LoVo (cell line): ENCODE results near the gene B3GAT1.

Experiments used
- DNase-seq: peaks from one replicate; pipeline ENCODE4 v3.0.0-alpha.2; 2016; ENCODE audit warnings: low spot score

Gene B3GAT1

GRCh38 chr11:134371436-134372185 lies 40.4 kb downstream of the B3GAT1 start:
- no peak for DNase-seq

DNA sequence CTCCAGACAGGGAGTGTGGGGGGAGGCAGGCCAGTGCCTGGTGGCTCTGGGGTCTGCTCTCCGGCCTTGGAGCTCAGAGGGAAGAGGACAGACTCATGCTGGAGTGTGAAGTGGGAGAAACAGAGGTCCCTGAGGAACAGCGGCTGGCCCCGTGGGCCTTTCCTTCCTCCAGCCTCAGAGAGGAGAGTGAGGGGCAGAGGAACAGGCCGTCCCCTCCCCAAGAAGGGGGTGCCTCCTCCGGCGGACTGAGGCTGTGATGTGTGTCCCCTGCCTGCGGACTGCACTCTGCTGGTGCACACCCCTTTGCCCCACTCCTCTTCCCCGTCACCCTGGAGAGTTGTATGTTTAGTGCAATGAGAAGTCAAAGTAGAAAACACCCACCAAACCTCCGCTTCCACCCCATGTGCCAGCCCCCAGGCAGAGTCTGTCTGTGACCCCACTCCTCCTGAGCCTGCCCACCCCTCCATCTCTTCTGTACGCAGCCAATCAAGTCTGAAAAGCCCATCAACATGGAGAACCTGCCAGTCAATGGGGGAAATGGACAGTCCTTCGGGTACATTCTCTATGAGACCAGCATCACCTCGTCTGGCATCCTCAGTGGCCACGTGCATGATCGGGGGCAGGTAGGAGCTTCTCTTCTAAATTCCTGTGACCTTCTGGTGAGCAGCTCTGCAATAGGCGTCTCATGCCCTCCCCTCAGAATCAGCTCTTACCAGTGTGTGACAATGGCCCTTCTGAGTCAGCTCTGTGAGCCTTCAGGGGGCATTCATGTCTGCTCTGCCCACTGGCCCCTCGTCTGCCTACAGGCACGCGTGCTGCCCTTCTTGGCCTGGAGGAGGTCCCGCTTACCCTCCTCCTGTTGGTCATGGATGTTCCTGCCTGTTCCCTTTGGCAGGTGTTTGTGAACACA lies 41.3 kb downstream of the B3GAT1 start:
- DNase-seq: no peak

DNA sequence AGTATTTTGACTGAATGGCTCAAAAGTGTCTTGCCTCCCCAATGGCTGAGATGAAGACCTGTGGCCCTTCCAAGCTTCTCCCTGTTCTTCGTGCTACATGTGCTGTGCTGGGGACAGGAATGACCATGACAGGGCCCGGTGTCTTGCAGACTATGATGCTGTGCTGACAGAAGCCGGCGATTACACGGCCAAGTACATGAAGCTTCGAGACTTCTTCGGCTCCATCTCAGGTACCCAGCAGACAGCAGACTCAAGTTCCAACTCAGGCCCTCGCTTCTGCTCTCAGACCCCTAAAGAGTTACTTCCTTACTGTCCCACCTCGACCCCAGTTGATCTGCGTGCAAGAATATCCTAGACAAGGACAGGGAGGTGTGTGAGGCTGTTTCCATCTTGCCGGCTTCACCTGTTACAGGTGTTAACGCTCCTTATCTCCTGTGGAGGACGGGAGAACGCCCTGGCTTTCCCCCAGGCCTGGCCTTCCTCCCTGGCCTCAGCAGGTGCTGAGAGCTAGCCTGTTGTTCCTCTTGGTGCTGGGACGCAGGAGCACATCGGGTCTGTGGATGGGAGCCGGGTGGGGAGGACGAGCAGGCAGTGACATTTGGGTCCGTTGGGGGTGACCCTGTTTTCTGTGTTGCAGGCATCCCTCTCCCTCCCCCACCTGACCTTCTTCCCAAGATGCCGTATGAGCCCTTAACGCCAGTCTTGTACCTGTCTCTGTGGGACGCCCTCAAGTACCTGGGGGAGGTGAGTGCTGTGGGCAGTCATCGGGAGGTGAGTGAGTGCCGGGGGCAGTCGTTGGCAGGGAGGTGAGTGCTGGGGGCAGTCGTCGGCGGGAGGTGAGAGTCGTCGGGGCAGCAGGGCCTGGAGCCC lies 42.2 kb downstream of the B3GAT1 start:
- no peak for DNase-seq

GRCh38 chr11:134367781-134368180 lies 44.3 kb downstream of the B3GAT1 start:
- no peak for DNase-seq

DNA sequence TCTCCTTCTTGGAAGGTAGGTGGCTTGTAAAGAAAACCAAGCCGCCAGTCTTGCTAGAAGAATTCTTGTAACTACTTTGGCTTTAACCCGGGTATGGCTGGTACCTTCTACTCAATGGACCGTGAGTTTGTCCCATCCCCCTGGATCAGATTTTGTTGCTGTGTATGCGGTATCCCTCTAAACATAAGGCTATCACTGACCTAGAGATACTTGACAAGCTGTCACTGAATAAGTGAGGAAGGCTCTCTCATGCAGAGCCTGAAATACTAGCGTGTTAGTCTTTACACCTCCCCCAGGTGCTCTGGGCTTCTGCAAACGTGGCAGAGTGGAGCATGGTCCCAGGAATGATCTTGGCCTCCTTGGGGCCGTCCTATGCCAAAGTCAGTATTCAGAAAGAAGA lies 45.8 kb downstream of the B3GAT1 start:
- no peak for DNase-seq

DNA sequence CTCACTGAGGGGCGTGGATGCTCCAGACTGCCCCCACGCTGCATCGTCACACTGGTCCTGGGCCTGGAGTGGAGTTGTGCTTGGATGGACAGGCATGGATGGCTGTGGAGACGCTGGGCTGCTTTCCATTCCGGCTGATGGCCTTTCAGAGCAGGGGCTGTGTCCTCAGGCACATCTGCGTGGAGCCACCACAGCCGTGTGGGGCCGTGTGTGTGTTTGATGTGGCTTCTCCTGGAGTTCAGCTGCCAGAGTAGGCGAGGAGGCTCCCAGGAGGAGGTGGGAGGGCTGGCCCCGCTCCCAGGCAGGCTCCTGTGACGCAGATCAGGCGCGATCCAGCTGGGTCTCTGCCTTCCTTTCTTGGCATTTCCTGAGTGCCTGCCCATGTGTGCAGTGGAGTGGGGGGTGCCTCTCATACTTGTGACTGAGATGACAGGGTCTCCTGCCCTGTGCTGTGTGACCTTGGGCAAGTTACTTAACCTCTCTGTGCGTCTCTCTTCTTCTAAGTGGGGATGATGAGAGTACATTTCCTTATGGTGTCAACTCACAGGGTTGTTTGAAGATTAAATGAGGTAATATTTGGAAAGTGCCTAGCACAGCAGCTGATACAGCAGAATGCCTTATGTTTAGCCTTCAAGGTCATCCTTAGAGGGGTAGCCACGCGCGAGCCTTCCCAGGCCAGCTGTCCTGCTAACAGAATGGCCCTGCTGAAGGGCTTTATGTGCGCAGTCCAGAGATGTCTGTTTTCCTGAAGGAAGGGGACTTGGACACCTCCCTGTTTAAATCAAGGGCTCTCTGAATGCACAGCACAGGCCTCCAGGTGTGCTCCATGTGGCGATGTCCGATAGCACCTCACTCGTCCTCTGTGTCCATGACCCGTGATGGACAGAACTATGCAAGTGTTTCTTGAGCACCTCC lies 46.8 kb downstream of the B3GAT1 start:
- no peak for DNase-seq

DNA sequence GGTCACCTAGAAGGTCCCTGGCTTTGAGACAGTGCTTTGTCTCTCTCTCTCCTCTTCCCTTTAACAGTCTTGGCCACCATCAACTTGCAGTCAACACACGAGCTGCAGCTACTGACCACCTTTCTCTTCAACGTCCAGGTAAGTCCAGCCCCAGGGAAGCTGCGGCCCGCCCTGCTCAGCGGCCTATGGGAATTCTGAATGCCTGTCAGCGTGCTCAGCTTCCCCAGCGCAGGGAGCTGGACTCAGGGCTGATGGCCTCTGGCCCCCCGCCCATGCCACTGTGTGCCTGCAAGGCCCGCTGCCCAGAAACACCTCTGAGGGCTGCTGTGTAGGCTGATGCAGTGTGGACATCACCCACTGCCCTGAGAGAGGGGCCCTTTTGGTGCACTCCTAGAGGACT lies 47.8 kb downstream of the B3GAT1 start:
- no peak for DNase-seq

- DNase-seq: no peak
Measured at GRCh38 chr11:134363592-134363991, 48.5 kb downstream of the B3GAT1 start.

GRCh38 chr11:134363161-134363560 lies 48.9 kb downstream of the B3GAT1 start:
- no peak for DNase-seq

GRCh38 chr11:134362192-134362901 lies 49.7 kb downstream of the B3GAT1 start:
- no peak for DNase-seq

- DNase-seq: no peak
Measured at GRCh38 chr11:134361661-134362060, 50.4 kb downstream of the B3GAT1 start.

- no peak for DNase-seq
Measured at GRCh38 chr11:134360050-134360835, 51.8 kb downstream of the B3GAT1 start.

DNA sequence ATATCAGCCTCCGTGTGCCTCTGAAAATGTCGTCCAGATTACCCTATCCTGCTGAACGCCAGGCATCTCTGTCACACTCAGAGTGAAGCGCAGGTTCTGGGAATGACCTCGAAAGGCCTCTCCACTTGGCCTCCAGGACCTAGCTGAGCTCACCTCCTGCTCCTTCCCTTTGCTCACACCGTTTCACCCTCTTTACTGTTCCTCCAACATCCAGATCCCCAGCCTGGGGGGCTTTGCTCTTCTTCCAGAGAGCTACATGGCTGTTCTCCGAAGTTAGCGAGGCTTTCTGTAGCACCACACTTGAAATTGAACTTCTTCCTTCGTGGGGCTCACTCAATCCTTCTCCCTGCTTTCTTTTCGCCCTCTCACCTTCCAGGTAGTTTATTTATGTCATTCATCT lies 52.4 kb downstream of the B3GAT1 start:
- DNase-seq: no peak

DNA sequence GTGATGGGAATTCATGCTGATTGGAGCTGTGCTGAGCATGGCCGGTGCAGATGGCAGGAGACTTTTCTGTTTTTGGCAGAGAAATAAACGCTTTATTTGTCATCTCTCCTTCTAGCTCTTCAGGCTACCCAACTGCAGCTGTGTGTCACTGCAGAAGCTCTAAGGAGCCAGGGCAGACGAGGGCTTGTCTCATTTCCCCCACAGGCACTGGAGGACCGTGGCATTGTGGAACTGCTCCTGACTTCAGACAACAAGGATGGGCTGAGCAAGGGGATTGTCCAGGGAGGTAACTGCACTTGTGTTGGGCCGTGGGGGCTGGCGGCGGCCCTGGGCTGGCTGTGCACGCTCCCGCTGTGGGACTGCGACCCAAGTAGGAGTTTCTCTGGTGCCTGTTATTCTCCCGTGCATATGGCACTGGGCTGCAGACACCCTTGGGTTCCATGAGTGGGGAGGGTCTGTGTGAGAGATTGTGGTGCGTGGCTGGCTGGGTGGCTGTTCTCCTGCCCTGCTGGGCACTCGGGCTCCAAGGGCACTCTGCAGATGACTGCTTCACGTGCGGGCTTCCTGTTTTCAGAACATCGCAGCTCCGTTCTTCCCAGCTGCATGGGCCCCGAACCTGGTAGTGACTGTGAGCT lies 53.1 kb downstream of the B3GAT1 start:
- DNase-seq: no peak

DNA sequence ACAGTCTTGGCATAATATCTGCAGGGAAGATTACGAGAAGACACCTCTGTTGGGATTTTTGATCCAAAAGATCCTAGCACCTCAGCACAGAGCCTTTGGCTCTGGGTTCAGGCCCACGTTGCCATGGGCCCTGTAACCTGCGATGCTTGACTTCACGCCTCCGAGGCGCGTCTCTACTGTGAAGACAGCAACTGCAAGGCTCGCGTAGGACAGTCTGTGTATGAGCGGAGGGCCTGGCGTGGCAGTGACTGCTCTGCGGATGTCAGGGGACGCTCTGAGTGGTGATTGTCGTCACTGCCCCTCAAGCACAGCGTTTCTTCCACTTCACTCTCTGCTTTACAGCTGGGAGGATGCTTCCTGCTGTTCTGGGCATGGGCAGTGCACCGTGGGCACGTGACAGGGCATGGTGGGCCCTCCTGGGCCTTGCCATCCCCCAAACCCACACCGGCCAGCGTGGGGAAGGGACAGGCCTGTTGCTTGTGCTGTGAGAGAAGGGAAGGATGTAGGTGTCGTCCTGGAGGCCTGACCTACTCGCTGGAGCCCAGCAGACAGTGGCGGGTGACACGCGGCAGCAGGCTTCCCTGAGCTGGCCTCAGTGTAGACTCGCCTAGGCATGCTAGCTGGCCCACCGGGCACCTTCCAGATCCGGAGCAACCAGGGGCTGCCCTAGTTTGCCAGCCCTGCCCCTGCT lies 53.7 kb downstream of the B3GAT1 start:
- DNase-seq: no peak

- DNase-seq: no peak
Measured at GRCh38 chr11:134357545-134357839, 54.5 kb downstream of the B3GAT1 start.

DNA sequence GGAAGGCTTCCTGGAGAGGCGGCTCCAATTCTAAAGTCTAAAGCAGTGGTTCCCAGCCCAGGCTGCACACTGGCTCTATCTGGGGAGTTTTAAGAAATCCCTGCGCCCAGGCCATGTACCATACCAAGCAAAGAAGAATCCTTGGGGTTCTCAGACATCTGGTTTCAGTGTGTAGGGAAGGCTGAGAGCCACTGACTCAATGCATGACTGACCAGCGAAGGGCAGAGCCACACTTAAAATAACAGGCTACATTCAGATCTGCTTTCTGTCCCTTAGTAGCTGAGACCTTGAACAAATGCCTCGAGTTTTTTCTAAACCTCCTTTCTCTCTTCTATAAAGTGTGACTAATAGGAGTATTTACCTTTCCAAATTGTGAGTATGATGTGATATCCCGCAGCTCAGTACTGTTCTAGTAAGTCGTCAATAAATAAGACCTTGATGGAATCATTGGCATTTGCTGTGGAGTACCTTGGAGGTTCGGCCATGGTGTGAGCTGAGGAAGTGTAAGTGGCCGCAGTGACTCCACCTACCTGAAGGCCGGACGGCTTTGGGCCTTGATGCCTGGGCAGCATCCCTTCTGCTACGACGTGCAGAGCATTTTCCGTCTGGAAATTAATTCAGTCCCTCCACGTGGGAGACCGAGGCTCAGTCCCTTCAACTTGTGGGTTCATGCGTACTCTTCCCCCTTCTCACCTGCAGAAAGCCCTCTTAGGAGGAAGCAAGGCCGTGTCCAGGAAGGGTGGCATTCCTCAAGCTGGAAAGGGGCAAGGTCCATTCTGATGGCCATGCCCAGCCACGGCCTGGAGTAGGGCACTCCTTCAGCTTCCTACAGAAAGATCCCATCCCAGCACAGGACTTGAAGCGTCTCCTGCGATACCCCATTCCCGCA lies 55.1 kb downstream of the B3GAT1 start:
- no peak for DNase-seq

- DNase-seq: no peak
Measured at GRCh38 chr11:134355656-134356055, 56.4 kb downstream of the B3GAT1 start.
